B cell (primary cell): ENCODE data around the gene KLK15. TPM values are rescaled to one million over a fixed set of nuclear protein-coding genes. Genes with fewer than 3 reads are reported as not detected.
A peak's percentile ranks its signal among the peaks of the same experiment; 100 is the strongest.

Experiments used
- ATAC-seq: fragments of 200-7000 bp; cut with Tn5 transposase; one replicate; pipeline ENCODE4 v1.10.0; 2021; ENCODE audit warnings: low read depth, mild to moderate bottlenecking, moderate number of reproducible peaks, moderate library complexity
- CTCF ChIA-PET: fragments of 350-600 bp; sonication (Branson Sonifier 250); formaldehyde crosslinking; loops from one replicate; lab custom pipeline; 2021; ENCODE audit warnings: antibody characterized with exemption, inconsistent platforms; lab: Charles Lee
- POLR2A ChIA-PET: fragments of 350-600 bp; sonication (Branson Sonifier 250); formaldehyde crosslinking; loops from one replicate; lab custom pipeline; 2021; ENCODE audit warnings: antibody characterized with exemption; lab: Charles Lee
- DNase-seq: peaks from one replicate; pipeline ENCODE4 v3.0.0; 2013
- H2AFZ ChIP-seq: 2 replicates; pipeline ENCODE4 v1.6.1; 2012; ENCODE audit warnings: mild to moderate bottlenecking, low read depth, low read length; ENCODE audit not compliant: insufficient read depth, poor library complexity, severe bottlenecking
- H3K27ac ChIP-seq, 2 donors: 1 replicate in 1 of 2; 2 replicates in 1 of 2; pipeline ENCODE4 v1.5.1; 2012 to 2013; ENCODE audit warnings: low read length in 2 of 2, mild to moderate bottlenecking in 2 of 2, moderate library complexity in 1 of 2
- H3K27me3 ChIP-seq, 4 experiments: fragments of 200-600 bp in 1 of 4; sonication (generic) in 1 of 4; replicated peaks in 1 of 4; 1 replicate in 2 of 4; 2 replicates in 2 of 4; pipeline versions ENCODE4 v1.6.1 to v1.7.0; 2013 to 2016; ENCODE audit warnings: low read length in 3 of 4, mild to moderate bottlenecking in 2 of 4, mixed read lengths in 1 of 4, moderate library complexity in 1 of 4; ENCODE audit not compliant: insufficient read depth in 4 of 4, control insufficient read depth in 3 of 4; ENCODE audit errors: control extremely low read depth in 1 of 4
- H3K36me3 ChIP-seq, 2 experiments: replicated peaks in 1 of 2; 1 replicate in 1 of 2; 2 replicates in 1 of 2; pipeline versions ENCODE4 v1.6.1 to v1.7.1; 2013; ENCODE audit warnings: low read length in 1 of 2; ENCODE audit not compliant: insufficient read depth in 2 of 2, control insufficient read depth in 1 of 2; ENCODE audit errors: control extremely low read depth in 1 of 2, extremely low read depth in 1 of 2
- H3K4me1 ChIP-seq, 2 donors: fragments of 200-600 bp in 1 of 2; sonication (generic) in 1 of 2; 1 replicate in 1 of 2; 2 replicates in 1 of 2; pipeline versions ENCODE4 v1.5.1 to v1.6.1; 2013 to 2017; ENCODE audit warnings: low read length in 2 of 2; ENCODE audit not compliant: control insufficient read depth in 2 of 2, insufficient read depth in 2 of 2
- H3K4me2 ChIP-seq: replicated peaks from 2 replicates; pipeline ENCODE3; 2012; ENCODE audit warnings: mild to moderate bottlenecking, low read depth, low read length; ENCODE audit not compliant: poor library complexity, severe bottlenecking
- H3K4me3 ChIP-seq, 5 experiments: fragments of 200-600 bp in 1 of 5; sonication (generic) in 1 of 5; 1 replicate in 3 of 5; 2 replicates in 2 of 5; pipeline versions ENCODE4 v1.5.1 to v1.7.0; 2011 to 2016; ENCODE audit warnings: low read length in 4 of 5, mild to moderate bottlenecking in 4 of 5, low read depth in 2 of 5, control low read depth in 1 of 5, moderate library complexity in 1 of 5; ENCODE audit not compliant: insufficient read depth in 1 of 5; ENCODE audit errors: control extremely low read depth in 1 of 5, extremely low read depth in 1 of 5
- H3K79me2 ChIP-seq: fragments of 200-600 bp; sonication (generic); one replicate; pipeline ENCODE4 v1.6.0; 2016; ENCODE audit warnings: low read length; ENCODE audit not compliant: control insufficient read depth, insufficient read depth
- H3K9ac ChIP-seq: fragments of 200-600 bp; sonication (generic); 2 replicates; pipeline ENCODE4 v1.6.1; 2017; ENCODE audit warnings: mild to moderate bottlenecking, low read length, moderate library complexity
- H3K9me3 ChIP-seq, 3 donors: one replicate each; pipeline versions ENCODE4 v1.6.1 to v1.7.1; 2013; ENCODE audit warnings: low read length in 2 of 3; ENCODE audit not compliant: control insufficient read depth in 2 of 3, insufficient read depth in 1 of 3; ENCODE audit errors: control extremely low read depth in 1 of 3
- H4K20me1 ChIP-seq: 2 replicates; pipeline ENCODE4 v1.6.0; 2012; ENCODE audit warnings: mild to moderate bottlenecking, low read length; ENCODE audit not compliant: insufficient read depth, control insufficient read depth, poor library complexity, severe bottlenecking
- H3K27ac Mint-ChIP-seq: one replicate; pipeline ENCODE4 v1.8.0; 2021; ENCODE audit warnings: mixed read lengths
- H3K27me3 Mint-ChIP-seq: one replicate; pipeline ENCODE4 v1.8.0; 2021; ENCODE audit warnings: mixed read lengths
- H3K4me1 Mint-ChIP-seq: one replicate; pipeline ENCODE4 v1.8.0; 2021; ENCODE audit warnings: mixed read lengths
- H3K4me3 Mint-ChIP-seq: one replicate; pipeline ENCODE4 v1.8.0; 2021; ENCODE audit warnings: mixed read lengths
- H3K9me3 Mint-ChIP-seq: one replicate; pipeline ENCODE4 v1.8.0; 2022; ENCODE audit warnings: mixed read lengths; ENCODE audit not compliant: insufficient read depth
- EZH2 ChIP-seq: IDR thresholded peaks from 2 replicates; pipeline ENCODE4 v1.6.1; 2012; ENCODE audit warnings: borderline replicate concordance, low read depth, mild to moderate bottlenecking, moderate library complexity, low read length; ENCODE audit not compliant: insufficient read depth, poor library complexity, severe bottlenecking
- WGBS: methylation state at CpG from one replicate; pipeline ENCODE4 v1.1.5; 2013; ENCODE audit warnings: missing lambda C conversion rate; ENCODE audit not compliant: insufficient coverage; 5-methylcytosine and 5-hydroxymethylcytosine counted together
- intact Hi-C: fragments of 100-400 bp; cut with micrococcal nuclease; formaldehyde crosslinking; loops from one replicate; pipeline ENCODE4 v1.10.0; 2022
- polyA plus RNA-seq: library from polyadenylated mRNA; depleted of rRNA; stranded (reverse); fragments of >200 nt; gene quantifications from 2 replicates; pipeline ENCODE4 v1.2.3, GENCODE V29; 2012
- total RNA-seq, 2 donors: library from RNA; stranded (reverse); fragments of 120-200 nt in 1 of 2; gene quantifications; 1 replicate in 1 of 2; 2 replicates in 1 of 2; pipeline versions ENCODE4 v1.2.3 to v1.2.4, GENCODE V29; 2013 to 2022
- TF ChIP-seq, protein P1 (sequence below): fragments of 200-600 bp; IDR thresholded peaks from one replicate; pipeline ENCODE4 v1.8.0; 2022; ENCODE audit warnings: antibody characterized with exemption, mild to moderate bottlenecking

Gene KLK15
- total and polyA plus RNA-seq, 2 donors (not counting 1 experiment from before 2014, with no cell fraction given): 0.07 TPM; not detected in 1

DNA sequence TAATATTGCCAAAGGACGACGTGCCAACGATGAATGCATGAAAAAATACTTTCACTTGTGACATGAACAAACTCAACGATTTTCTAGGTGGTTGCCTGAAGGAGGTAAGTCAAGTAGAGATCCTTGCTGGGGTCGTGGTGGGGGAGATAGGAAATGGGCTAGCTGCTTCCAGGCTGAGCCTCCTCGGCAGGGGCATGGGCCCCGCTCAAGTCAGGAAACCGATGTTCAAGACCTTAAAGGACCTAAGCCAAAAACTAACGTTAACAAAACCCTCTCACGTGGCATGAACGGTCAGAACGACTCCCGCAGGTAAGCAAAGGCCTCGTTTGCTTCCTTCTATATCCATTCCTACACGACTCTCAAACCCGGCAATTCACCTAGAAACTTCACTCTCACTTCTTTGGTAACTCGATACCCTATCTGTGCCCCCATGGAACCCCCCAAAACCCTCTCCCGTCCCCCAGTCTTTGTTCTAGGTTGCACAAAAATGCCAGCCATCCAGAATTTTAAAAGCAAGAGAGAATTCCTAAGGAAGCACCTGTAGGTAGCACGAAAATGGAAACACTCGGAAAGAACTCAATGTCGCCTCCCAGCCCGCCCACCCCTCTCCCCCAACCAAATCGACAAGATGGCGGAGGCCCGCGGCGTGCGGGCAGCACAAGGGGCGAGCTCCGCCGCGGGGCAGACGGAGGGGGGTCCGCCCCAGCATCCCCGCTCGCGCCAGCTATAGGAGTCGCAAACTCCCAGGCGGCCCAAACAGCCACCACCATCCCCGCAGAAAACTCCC is 29.5 kb downstream of the KLK15 start:
- Mint-ChIP-seq H3K9me3 (no peaks in the 10 kb centered on the region), H3K4me3 (peak overlapping the region; percentile 94)

More for the DNA sequence above, 29.5 kb downstream of the KLK15 start:
- Histone ChIP-seq H2AFZ (peak overlapping the region; percentile 82), H3K4me1 (peaks cover 18 to 24% of the 10 kb centered on the region in 2 donors), H4K20me1 (no peaks in the 10 kb centered on the region), H3K27ac (peak overlapping the region; percentile 99), H3K27me3 (no peaks in the 10 kb centered on the region), H3K4me2 (peak overlapping the region; percentile 87), H3K9me3 (no peaks in the 10 kb centered on the region), H3K4me3 (peak overlapping the region; percentile 80 to 98 (median 88)), H3K9ac (peak overlapping the region; percentile 89), H3K36me3 (peaks cover 0 to 20% of the 10 kb centered on the region in 2 experiments), H3K79me2 (peaks cover 42% of the 10 kb centered on the region)
- ATAC-seq (no peak), DNase-seq (peak; percentile 49)
- intact Hi-C loops: loop anchor here (1.0 to 10.0 kb wide), 6 partner anchors 31 to 879 kb away; partner anchors contain the start of genes ATF5, JOSD2, NR1H2 and NUP62
- under 1% methylated on average over 39 of the region's 40 CpGs for WGBS
- Mint-ChIP-seq H3K4me1 (peaks cover 39% of the 10 kb centered on the region), H3K27ac (peak overlapping the region; percentile 100), H3K27me3 (no peaks in the 10 kb centered on the region)
- POLR2A ChIA-PET: interaction anchor here (0.6 to 1.6 kb wide), 5 partner anchors 12 to 118 kb away, joined by 3 to 11 read pairs (median 3); no protein-coding TSS in a partner anchor
- CTCF ChIA-PET: no interaction called here
- TF ChIP-seq, protein P1, sequence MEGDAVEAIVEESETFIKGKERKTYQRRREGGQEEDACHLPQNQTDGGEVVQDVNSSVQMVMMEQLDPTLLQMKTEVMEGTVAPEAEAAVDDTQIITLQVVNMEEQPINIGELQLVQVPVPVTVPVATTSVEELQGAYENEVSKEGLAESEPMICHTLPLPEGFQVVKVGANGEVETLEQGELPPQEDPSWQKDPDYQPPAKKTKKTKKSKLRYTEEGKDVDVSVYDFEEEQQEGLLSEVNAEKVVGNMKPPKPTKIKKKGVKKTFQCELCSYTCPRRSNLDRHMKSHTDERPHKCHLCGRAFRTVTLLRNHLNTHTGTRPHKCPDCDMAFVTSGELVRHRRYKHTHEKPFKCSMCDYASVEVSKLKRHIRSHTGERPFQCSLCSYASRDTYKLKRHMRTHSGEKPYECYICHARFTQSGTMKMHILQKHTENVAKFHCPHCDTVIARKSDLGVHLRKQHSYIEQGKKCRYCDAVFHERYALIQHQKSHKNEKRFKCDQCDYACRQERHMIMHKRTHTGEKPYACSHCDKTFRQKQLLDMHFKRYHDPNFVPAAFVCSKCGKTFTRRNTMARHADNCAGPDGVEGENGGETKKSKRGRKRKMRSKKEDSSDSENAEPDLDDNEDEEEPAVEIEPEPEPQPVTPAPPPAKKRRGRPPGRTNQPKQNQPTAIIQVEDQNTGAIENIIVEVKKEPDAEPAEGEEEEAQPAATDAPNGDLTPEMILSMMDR: no peak
- TF ChIP-seq EZH2: no peak
